Dermis microvascular lymphatic vessel endothelial cell (primary cell): Measurements from ENCODE around the gene NEUROG3. TPM values are rescaled to one million over a fixed set of nuclear protein-coding genes. Genes with fewer than 3 reads are reported as not detected.

Source experiments
- total RNA-seq: library from RNA; depleted of rRNA; stranded (reverse); fragments of >200 nt; gene quantifications from 2 replicates; pipeline ENCODE4 v1.2.1, GENCODE V29; 2014

NEUROG3 gene
- total RNA-seq, 1 donor from 2014 or later = not detected

Other genes starting within 250 kb of the NEUROG3 start
- under 0.01 and 0.63 TPM in 2 replicates for gene TACR2, start 156.5 kb downstream of the NEUROG3 start, total RNA-seq
- 65.1 and 150 TPM in 2 replicates for gene TSPAN15, start 122.0 kb downstream of the NEUROG3 start, total RNA-seq
- 0.25 and 0.39 TPM in 2 replicates for gene FAM241B, start 56.8 kb upstream of the NEUROG3 start, total RNA-seq
- gene COL13A1, start 228.5 kb upstream of the NEUROG3 start, total RNA-seq = 0.76 and 4.7 TPM in 2 replicates